ENCODE results near the gene ZNF417.
"Not testable (repeated sequence)": the region's sequence is repeated elsewhere in the genome, so short reads cannot be mapped to it uniquely, and the experiment has no call there.

ZNF417 gene

DNA sequence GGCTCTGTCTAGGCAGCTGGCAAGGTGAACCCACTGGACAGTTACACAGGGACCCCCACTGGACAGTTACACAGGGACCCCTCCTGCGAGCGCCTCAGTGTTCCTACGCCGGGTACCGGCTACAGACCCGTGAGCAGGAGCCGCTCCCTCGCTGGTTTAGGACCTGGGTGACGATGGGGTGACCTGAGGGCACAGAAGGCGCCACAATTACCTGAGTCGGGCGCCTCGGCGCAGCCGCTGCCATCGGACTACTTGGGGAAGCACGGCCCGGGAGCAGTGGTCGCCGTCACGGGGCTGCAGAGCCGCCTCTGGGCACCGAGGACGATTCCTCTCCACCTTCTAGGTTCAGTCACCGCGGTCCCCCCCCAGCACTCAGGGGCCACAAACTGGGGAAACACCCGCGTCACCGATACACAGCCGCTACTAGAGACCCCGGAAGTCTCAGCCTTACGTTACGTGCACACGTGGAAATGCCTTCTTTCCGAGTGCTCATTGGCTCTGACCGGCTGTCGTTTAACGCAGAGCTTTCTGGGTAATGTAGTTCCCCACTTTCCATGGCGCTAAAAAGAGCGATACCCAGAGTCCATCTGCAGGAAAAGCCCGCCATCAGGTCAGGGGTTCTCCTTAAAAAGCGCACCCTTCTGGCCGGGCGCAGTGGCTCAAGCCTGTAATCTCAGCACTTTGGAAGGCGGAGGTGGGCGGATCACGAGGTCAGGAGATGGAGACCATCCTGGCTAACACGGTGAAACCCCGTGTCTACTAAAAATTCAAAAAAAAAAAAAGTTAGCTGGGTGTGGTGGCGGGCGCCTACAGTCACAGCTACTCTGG is at the start of gene ZNF417:
Gene ZNF417 (minus strand): TSS at position 425 of the 828 bp plus-strand sequence. CDS start 181 bp downstream, at position 244.
- Histone ChIP-seq H3K27ac (peak within 1 kb of the TSS; percentile 27; the same call in 1 of the 2 replicates), H2AFZ (ENCODE audit: low read depth) (peak within 1 kb of the TSS; percentile 86), H3K9ac (peak within 1 kb of the TSS; percentile 59), H3K4me2 (peak within 1 kb of the TSS; percentile 79)
- not testable (repeated sequence) for H3K79me2 ChIP-seq (ENCODE audit: insufficient read depth, low read depth); H3K36me3 ChIP-seq (ENCODE audit: insufficient read depth); H4K20me1 ChIP-seq (ENCODE audit: insufficient read depth); H3K27me3 ChIP-seq (ENCODE audit: insufficient read depth, low read depth); H3K4me1 ChIP-seq (ENCODE audit: low read depth, poor library complexity, severe bottlenecking); H3K4me3 ChIP-seq (IDR thresholded peaks at IDR 0.05; ENCODE audit: insufficient read depth, low read depth, low read length)

DNA sequence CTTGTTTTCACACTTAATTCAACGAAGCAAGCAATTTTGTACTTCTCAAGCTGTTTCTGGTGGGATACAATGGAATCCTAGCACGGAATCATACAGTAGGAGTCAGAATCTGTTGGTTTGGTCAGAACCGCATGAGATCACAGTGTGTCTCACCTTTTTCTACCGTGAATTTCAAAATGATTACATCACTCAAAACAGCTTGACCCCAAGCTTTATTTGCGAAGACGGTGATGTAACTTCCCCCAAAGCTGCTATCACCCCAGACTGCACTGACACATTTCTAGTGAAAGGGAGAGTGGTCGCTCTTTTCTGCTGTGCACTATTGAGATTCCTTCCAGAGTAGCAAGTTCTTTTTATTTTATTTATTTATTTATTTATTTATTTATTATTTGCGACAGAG is 48.4 kb upstream of the ZNF417 start:
- no peak overlapping the region for H2AFZ ChIP-seq (ENCODE audit: low read depth)
- no peaks in the 10 kb centered on the region; the same call in 1 of the 2 replicates for H3K27me3 ChIP-seq (ENCODE audit: insufficient read depth, low read depth)
- no peak overlapping the region for H3K9ac ChIP-seq
- TF ChIP-seq, protein P1, sequence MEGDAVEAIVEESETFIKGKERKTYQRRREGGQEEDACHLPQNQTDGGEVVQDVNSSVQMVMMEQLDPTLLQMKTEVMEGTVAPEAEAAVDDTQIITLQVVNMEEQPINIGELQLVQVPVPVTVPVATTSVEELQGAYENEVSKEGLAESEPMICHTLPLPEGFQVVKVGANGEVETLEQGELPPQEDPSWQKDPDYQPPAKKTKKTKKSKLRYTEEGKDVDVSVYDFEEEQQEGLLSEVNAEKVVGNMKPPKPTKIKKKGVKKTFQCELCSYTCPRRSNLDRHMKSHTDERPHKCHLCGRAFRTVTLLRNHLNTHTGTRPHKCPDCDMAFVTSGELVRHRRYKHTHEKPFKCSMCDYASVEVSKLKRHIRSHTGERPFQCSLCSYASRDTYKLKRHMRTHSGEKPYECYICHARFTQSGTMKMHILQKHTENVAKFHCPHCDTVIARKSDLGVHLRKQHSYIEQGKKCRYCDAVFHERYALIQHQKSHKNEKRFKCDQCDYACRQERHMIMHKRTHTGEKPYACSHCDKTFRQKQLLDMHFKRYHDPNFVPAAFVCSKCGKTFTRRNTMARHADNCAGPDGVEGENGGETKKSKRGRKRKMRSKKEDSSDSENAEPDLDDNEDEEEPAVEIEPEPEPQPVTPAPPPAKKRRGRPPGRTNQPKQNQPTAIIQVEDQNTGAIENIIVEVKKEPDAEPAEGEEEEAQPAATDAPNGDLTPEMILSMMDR (conservative IDR thresholded peaks at IDR 0.05; ENCODE audit: low read depth, low read length), result no peak
- no peaks in the 10 kb centered on the region for H3K36me3 ChIP-seq (ENCODE audit: insufficient read depth)
- no peak overlapping the region for H3K27ac ChIP-seq
- no peaks in the 10 kb centered on the region for H4K20me1 ChIP-seq (ENCODE audit: insufficient read depth)
- H3K4me1 ChIP-seq (ENCODE audit: low read depth, poor library complexity, severe bottlenecking), result no peaks in the 10 kb centered on the region
- no peaks in the 10 kb centered on the region for H3K79me2 ChIP-seq (ENCODE audit: insufficient read depth, low read depth)
- no peak overlapping the region for H3K4me3 ChIP-seq (IDR thresholded peaks at IDR 0.05; ENCODE audit: insufficient read depth, low read depth, low read length)
- no peak overlapping the region for H3K4me2 ChIP-seq

DNA sequence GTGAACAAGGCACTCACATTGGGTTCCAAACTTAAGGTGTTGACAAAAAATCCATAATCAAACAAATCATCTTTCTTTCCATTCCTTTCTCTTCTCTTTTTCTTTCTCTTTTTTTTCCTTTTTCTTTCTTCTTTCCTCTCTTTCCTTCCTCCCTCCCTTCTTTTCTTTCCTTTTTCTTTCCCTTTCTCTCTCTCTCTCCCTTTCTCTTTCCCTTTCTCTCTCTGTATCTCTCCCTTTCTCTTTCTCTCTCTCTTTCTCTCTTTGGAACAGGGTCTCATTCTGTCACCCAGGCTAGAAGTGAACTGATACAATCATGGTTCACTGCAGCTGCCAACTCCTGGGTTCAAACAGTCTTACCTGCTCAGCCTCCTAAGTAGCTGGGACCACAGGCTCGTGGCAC is 45.4 kb upstream of the ZNF417 start:
- Histone ChIP-seq H3K9ac (no peak overlapping the region), H3K4me1 (ENCODE audit: low read depth, poor library complexity, severe bottlenecking) (no peaks in the 10 kb centered on the region), H3K4me2 (no peak overlapping the region), H3K4me3 (IDR thresholded peaks at IDR 0.05; ENCODE audit: insufficient read depth, low read depth, low read length) (no peak overlapping the region), H4K20me1 (ENCODE audit: insufficient read depth) (no peaks in the 10 kb centered on the region), H3K79me2 (ENCODE audit: insufficient read depth, low read depth) (no peaks in the 10 kb centered on the region), H3K27me3 (ENCODE audit: insufficient read depth, low read depth) (no peaks in the 10 kb centered on the region; the same call in 1 of the 2 replicates), H2AFZ (ENCODE audit: low read depth) (no peak overlapping the region), H3K27ac (no peak overlapping the region), H3K36me3 (ENCODE audit: insufficient read depth) (no peaks in the 10 kb centered on the region)
- TF ChIP-seq, protein P1 (conservative IDR thresholded peaks at IDR 0.05; ENCODE audit: low read depth, low read length), result no peak

DNA sequence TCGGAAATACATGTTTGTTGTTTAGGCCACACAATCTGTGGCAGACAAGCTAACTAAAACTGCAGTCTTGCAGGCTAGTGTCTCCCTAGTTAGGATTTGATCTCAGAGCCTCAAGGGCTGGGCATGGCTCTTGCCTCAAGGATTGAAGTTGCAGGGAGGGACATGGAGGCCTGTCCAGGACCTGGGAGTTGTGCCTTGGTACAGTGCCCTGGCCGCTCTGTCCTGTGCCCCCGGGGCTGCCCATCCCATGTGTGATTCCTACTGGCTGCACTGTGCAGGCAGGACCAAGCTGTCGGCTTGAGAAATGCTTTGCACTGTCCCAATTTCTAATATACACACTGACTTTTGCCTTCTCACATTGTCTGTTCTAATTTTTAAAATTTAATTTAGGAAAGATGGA is 38.6 kb upstream of the ZNF417 start:
- Histone ChIP-seq H4K20me1 (ENCODE audit: insufficient read depth) (no peaks in the 10 kb centered on the region), H3K4me3 (IDR thresholded peaks at IDR 0.05; ENCODE audit: insufficient read depth, low read depth, low read length) (no peak overlapping the region), H3K79me2 (ENCODE audit: insufficient read depth, low read depth) (no peaks in the 10 kb centered on the region), H3K36me3 (ENCODE audit: insufficient read depth) (no peaks in the 10 kb centered on the region), H3K9ac (no peak overlapping the region), H3K4me1 (ENCODE audit: low read depth, poor library complexity, severe bottlenecking) (no peaks in the 10 kb centered on the region), H3K27ac (no peak overlapping the region), H3K27me3 (ENCODE audit: insufficient read depth, low read depth) (no peaks in the 10 kb centered on the region), H2AFZ (ENCODE audit: low read depth) (no peak overlapping the region), H3K4me2 (no peak overlapping the region)
- TF ChIP-seq, protein P1 (conservative IDR thresholded peaks at IDR 0.05; ENCODE audit: low read depth, low read length), result no peak

DNA sequence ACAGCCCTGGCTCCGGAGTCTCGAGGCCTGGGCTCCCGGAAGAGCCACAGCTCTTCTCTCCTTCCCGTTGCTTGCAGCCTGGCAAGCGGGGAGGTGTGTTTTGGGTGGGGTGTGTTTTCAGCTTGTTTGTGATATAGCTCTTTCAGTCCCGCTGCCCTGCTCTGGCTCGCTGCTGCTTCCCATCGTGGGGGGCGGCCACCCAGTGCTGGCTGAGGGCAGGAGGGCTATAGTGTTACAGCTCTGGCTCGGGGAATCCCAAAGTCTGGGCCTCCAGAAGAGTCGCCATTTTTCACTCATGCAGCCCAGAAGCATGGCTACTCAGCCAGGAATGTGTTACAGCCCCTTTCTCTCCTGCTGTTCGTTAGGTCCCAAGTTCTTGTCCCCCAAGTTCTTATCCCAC is 33.3 kb upstream of the ZNF417 start:
- Histone ChIP-seq H3K4me3 (IDR thresholded peaks at IDR 0.05; ENCODE audit: insufficient read depth, low read depth, low read length) (no peak overlapping the region), H3K79me2 (ENCODE audit: insufficient read depth, low read depth) (no peaks in the 10 kb centered on the region), H3K27ac (no peak overlapping the region), H3K9ac (no peak overlapping the region), H3K27me3 (ENCODE audit: insufficient read depth, low read depth) (no peaks in the 10 kb centered on the region), H3K4me2 (no peak overlapping the region), H3K4me1 (ENCODE audit: low read depth, poor library complexity, severe bottlenecking) (no peaks in the 10 kb centered on the region), H3K36me3 (ENCODE audit: insufficient read depth) (no peaks in the 10 kb centered on the region), H2AFZ (ENCODE audit: low read depth) (no peak overlapping the region; the same call in 1 of the 2 replicates), H4K20me1 (ENCODE audit: insufficient read depth) (no peaks in the 10 kb centered on the region)
- TF ChIP-seq, protein P1 (conservative IDR thresholded peaks at IDR 0.05; ENCODE audit: low read depth, low read length), result no peak
